Ramos (cell line): ENCODE measurements around the gene ADAMTS2.
"Not testable (repeated sequence)": the region's sequence is repeated elsewhere in the genome, so short reads cannot be mapped to it uniquely, and the experiment has no call there.

Source experiments
- in situ Hi-C: fragments of 300-500 bp; cut with MboI; formaldehyde crosslinking; loops from one replicate; pipeline ENCODE4 v1.14.3; 2022; ENCODE audit warnings: low sequenced_read_pairs; ENCODE audit not compliant: unreplicated experiment

ADAMTS2 gene

GRCh38 chr5:179223961-179224360, 121.3 kb downstream of the ADAMTS2 start:
- in situ Hi-C loops: no loop called here

- in situ Hi-C loops: no loop called here
These were observed 121.7 kb downstream of the ADAMTS2 start for GRCh38 chr5:179223528-179223927.

GRCh38 chr5:179222246-179223017, 122.8 kb downstream of the ADAMTS2 start:
- in situ Hi-C loops: no loop called here

- in situ Hi-C loops: no loop called here
These were observed 123.4 kb downstream of the ADAMTS2 start for GRCh38 chr5:179221877-179222220.

GRCh38 chr5:179221196-179221876, 123.9 kb downstream of the ADAMTS2 start:
- in situ Hi-C loops: no loop called here

- in situ Hi-C loops: no loop called here
These were observed 124.5 kb downstream of the ADAMTS2 start for GRCh38 chr5:179220716-179221115.

GRCh38 chr5:179219661-179220620, 125.3 kb downstream of the ADAMTS2 start:
- in situ Hi-C loops: no loop called here

GRCh38 chr5:179218943-179219330, 126.3 kb downstream of the ADAMTS2 start:
- in situ Hi-C loops: no loop called here

- in situ Hi-C loops: no loop called here
These were observed 127.0 kb downstream of the ADAMTS2 start for GRCh38 chr5:179217956-179218942.

GRCh38 chr5:179217356-179217755, 127.9 kb downstream of the ADAMTS2 start:
- in situ Hi-C loops: no loop called here

- in situ Hi-C loops: not testable (repeated sequence)
These were observed 128.9 kb downstream of the ADAMTS2 start for GRCh38 chr5:179216381-179216780.

- in situ Hi-C loops: no loop called here
These were observed 129.7 kb downstream of the ADAMTS2 start for GRCh38 chr5:179215576-179215975.

GRCh38 chr5:179214678-179215077, 130.6 kb downstream of the ADAMTS2 start:
- in situ Hi-C loops: no loop called here

GRCh38 chr5:179212870-179213269, 132.4 kb downstream of the ADAMTS2 start:
- in situ Hi-C loops: no loop called here

- in situ Hi-C loops: no loop called here
These were observed 133.6 kb downstream of the ADAMTS2 start for GRCh38 chr5:179211631-179212030.

- in situ Hi-C loops: no loop called here
These were observed 134.2 kb downstream of the ADAMTS2 start for GRCh38 chr5:179211068-179211467.

GRCh38 chr5:179210478-179210877, 134.8 kb downstream of the ADAMTS2 start:
- in situ Hi-C loops: no loop called here

- in situ Hi-C loops: no loop called here
These were observed 135.7 kb downstream of the ADAMTS2 start for GRCh38 chr5:179209359-179210150.
